DMS153 (cell line): ENCODE data around the gene SURF4.

ENCODE experiments used
- DNase-seq: peaks from one replicate; lab custom pipeline; 2025; lab: John Stamatoyannopoulos, UW

SURF4 gene

DNA sequence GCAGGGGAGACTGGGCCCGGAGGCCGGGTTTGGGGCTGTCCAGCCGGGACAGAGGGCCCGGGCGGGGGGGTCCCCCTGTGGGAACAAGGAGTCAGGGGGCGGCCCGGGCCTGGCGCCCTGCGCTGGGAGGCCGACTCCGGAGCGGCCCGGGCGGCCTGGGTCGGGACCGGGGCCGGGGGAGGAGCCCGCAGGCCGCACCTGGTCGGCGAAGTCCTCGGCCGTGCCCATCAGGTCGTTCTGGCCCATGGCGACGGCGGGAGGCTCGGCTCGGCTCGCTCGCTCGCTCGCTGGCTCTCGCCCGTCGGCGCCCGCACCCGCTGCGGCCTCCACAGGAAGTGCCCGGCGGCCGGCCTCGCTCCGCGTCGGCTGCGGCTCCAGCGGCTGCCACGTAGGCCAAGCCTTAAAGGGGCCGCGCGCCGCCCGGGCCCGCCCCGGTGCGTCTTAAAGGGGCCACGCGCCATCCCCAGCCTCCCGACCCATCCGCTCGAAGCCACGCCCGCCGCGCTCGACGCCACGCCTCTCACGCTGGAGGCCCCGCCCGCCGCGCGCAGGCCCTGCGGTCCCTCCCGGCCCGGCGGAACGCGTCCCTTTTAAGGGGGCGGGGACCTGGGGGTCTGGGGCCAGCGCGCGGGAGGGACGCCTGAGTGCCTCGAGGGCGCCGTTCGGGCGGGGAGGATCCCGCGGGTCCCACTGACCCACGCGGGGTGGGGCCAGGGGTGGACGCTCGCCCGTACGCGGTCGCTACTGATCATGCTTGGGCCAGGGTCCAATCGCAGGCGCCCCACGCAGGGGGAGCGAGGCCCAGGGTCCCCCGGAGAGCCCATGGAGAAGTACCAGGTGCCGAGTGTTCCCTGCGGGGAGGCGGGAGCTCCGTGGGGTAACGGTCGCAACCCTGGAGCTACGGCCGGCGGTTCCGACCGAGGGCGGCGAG is at the start of gene SURF4, which contains the start of gene STKLD1:
Gene SURF4, minus strand, starts transcription at position 337 of the 931 bp plus-strand sequence. Its CDS starts 91 bp downstream, at position 246.
Gene STKLD1, plus strand, starts transcription at position 643 of the 931 bp plus-strand sequence. Its CDS starts 108 bp downstream, at position 751.
- DNase-seq, result peak; percentile 92

- no peak for DNase-seq
Observed at GRCh38 chr9:133425049-133425632, 49.3 kb upstream of the SURF4 start.

DNA sequence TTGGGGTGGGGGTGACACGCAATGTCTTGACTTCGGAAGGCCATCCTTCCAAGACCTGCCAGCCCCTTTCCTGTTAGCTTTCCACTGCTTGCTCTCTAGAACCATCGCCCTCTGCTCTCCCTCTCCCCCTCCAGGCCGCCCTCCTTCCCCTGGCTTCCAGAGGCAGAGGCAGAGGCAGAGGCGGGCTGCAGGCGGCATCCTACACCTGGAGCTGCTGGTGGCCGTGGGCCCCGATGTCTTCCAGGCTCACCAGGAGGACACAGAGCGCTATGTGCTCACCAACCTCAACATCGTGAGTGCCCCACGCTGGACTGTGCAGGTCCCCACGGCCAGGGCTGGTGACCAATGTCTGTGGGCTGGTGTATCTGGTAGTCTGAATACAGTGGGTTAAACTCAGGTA is 48.3 kb upstream of the SURF4 start:
- DNase-seq, result no peak

DNA sequence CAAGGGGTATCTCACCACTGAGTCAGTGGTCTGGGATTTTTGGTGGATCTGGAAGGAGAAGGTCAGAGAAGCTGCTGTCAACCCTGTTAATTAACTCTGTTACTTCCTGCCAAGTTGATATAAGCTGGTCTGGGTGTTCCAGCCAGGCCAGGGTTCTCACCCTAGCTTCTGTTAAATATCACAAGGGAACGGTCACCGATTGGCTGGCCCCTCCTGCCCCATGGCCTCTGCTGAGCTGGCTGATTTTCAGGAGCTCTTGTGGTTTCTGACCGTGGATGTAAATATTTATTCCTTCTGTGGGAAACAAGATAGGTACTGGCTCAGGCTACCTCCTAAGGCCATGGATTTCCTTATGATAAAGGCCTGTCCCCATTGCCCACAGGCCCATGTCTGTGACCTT is 47.4 kb upstream of the SURF4 start:
- DNase-seq, result no peak

DNA sequence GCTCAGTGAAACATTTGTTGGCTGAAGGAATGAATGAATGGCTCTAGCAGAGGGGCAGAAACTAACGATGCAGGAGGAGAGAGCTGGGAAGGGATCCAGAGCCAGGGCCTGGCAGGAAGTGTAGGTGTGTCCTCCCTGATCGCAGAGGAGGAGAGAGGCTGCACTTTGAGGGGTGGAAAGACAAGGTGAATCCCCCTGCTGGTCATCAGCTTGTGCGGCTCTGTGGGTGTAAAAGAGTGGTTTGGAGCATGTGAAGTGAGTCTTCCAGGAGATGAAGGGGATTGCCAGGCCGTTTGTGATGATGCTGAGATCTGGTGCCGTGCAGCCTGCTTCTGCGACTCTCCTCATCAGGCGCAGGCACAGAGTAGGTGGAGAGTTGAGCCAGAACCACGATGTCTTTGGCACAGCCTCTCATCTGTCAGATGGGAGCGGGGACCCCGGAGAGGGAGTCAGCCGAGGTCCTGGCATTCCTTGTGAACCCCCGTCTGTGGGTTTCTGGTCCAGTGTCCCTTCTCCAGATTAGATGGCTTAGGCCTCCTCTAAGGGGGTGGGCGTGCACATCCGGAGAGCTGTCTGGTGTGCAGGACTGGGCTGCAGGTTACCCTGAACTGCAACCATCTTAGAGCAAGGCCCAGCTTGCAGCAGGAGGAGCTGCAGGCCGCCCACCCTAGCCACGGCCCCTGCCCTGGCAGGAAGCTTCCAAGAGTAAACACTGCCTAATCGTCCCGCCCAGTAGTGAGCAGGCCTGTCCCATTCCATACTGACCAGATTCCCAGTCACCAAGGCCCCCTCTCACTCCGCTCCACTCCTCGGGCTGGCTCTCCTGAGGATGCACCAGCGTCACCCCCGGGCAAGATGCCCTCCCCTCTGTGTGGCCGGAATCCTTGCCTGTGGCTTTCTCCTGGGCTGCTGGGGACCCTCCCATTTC is 46.0 kb upstream of the SURF4 start, which contains the start of gene ADAMTS13:
Gene ADAMTS13, plus strand, starts transcription at position 753 of the 928 bp plus-strand sequence. Its CDS starts 77 bp downstream, at position 830.
- DNase-seq, result no peak

DNA sequence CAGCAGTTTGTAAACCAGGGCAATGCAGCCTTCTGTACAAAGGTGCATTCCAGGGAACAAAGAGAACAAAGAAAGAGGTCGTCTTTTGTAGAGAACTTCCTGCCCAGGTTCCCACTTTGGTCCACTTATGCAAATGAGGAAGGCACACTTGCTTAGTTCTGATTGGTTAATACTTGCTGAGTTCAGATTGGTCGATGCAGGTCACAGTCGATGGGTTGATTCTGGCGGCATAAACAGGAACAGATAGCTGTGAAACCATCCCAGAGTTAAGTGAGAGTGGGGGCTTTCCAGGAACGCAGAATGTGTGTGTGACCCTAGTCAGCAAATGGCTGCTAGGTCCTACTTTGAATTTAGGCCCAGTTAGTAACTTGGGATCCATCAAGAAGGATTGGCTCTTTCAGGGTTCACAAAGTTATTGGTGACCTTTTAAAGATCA is 44.5 kb upstream of the SURF4 start:
- DNase-seq, result no peak

DNA sequence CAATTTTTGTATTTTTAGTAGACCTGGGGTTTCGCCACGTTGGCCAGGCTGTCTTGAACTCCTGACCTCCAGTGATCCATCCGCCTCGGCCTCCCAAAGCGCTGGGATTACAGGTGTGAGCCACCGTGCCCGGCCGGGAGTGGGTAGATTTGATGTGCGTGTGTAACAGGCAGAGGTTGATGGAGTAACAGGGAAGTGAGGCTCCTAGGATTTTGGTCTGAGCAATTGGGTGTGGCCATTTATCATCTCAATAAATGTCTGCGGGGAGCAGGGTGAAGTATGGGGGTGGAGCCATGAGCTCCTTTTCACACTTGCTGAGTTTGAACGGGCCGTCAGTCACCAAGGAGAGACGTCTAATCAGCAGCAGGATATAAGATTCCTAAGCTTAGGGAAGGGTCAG is 43.1 kb upstream of the SURF4 start:
- no peak for DNase-seq

DNA sequence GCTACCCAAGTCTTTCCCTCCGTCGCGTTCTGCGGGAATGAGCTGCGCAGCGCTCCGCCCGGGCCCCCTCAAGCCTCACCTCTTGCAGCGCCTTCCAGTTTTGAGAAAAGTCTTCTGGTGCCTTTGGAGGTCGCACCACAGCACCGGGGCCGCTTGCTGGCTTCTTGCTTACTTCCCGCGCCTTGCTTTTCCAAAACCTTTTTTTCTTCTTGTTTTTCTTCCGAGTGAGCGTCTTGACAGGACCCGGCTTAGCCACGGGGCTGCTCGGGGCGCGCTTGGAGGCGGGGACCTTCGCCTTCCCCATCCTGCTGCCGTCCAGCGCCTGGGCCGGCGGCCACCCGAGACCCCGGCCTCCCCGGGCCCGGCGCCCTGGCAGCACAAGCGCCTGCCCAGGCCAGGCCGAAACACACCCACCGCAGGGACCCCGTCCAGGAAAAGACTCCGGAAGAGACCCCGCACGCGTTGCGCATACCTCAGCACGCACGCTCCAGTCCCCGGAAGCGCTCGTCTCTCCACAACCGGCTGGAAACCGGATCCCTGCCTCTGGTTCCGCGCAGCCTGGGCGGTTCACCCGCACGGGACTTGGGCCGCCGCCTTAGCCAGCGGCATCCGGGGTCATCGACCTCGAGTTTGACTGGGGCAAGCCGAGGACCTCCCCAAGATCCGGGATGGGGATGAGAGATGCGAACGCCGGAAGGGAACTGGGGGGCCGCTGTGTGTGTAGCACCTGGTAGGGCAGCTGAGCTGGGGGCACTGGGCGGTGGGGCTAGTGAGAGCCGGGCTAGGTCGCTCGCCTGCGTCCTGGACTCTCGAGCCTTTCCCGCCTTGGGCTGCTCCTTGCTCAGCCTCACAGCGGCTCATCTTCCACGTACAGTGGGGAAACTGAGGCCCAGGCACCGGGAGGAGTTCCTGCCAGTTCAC is 41.9 kb upstream of the SURF4 start, which contains the start of gene REXO4:
Gene REXO4, minus strand, starts transcription at position 470 of the 921 bp plus-strand sequence. Its CDS starts 166 bp downstream, at position 304.
- DNase-seq, result peak; percentile 65

- DNase-seq, result no peak
Observed at GRCh38 chr9:133415170-133415569, 39.3 kb upstream of the SURF4 start.

DNA sequence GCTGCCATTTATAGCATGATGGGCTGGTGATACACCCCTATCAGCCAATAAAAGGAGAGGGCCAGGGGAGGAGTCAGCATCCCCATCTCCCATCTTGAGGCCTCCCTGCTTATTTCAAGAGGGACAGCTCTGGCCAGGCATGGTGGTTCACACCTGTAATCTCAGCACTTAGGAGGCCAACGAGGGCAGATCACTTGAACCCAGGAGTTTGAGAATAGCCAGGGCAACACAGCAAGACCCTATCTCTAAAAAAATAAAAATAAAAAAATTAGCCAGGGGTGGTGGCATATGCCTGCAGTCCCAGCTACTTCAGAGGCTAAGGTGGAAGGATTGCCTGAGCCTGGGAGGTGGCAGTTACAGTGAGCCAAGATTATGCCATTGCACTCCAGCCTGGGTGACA is 32.2 kb upstream of the SURF4 start:
- no peak for DNase-seq

GRCh38 chr9:133406480-133407307 is 30.8 kb upstream of the SURF4 start:
- peak; percentile 51 for DNase-seq

DNA sequence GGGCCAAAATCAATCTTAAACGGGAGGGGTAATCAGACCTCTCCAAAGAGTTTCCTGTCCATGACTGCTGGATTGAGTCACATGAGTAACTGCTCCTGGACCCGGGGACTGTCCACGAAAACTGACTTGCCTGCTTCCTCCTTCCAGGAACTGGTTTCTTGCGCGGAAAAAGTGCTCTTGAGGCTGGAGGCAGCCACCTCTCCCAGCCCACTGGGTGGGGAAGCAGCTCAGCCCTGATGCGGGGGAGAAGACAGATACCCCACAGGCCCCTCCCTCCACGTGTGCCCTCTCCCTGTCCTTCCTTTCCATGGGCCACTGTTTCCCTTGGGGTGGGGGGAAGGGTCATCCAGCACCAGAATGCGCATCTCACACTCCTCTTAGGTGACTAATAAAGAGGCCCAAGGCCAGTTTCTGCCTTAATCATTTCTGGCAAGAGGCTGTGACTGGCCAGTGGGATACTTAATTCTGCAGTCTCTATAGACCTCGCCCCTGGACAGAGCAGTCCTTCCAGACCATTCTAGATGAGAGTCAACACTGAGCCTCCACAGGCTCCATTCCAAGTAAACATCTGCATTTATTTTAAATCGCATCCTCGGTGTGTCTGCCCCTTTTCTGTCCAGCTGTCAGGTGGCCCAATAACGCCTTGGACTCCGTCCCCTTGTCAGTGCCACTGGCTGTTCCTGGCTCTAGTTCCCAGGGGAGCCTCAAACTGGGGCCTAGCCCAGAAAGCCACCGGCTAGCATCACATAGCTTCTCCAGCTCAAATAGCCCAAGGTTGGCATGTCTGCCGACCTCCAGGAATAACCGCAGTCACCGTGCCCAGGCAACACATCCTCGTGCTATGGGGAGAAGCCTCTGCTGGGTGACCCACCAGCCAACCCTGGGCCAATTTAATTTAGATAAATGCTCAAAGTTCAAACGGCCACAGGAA is 29.9 kb upstream of the SURF4 start:
- DNase-seq, result no peak

GRCh38 chr9:133404454-133405002 is 28.7 kb upstream of the SURF4 start:
- DNase-seq, result no peak

DNA sequence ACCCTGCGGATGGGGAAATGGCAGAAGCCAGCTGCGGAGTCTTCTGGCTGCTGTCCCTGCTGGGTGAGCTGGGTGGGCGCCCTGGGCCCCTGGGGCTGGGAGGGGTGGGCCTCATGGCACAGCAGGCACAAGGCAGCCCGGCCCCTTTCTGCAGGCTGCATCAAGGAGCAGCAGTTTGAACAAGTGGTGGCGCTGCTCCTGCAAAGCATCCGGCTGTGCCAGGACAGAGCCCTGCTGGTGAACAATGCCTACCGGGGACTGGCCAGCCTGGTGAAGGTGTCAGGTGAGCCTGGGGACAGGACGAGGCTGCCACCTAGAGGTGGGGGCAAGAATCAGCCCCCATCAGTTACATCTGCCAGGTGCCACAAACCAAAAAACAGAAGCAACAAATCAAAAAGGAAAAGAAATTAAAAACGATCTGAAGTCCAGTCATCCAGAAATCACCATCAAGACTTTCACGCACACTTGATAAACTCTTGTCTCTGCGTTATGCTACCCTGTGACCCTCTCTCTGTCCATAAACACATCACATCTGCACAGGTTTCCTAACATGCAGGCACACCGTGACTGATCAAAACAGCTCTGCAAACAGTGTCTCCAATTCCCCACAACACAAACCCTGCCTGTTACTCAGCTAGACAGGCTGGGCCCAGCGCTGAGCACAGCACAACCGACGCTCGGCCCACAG is 28.1 kb upstream of the SURF4 start:
- DNase-seq, result peak; percentile 78

- no peak for DNase-seq
Observed at GRCh38 chr9:133402689-133403088, 26.8 kb upstream of the SURF4 start.

DNA sequence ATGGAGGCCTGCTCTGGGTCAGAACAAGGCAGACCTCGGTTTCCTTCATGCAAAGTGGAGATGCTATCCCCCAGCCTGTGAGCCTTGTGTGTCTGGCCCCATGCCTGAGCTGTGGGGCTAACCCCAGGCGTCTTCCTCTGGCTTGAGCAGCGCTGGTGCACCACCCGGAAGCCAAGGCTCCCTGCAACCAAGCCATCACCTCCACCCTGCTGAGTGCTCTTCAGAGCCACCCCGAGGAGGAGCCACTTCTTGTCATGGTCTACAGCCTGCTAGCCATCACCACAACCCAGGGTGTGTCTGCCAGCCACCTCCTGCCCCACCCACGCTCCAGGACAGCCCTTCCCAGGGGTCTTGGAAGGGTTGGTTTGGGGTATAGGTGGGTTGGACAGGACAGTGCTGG is 25.7 kb upstream of the SURF4 start:
- no peak for DNase-seq

GRCh38 chr9:133400292-133400691 is 24.4 kb upstream of the SURF4 start:
- no peak for DNase-seq

GRCh38 chr9:133397895-133398294 is 22.0 kb upstream of the SURF4 start:
- DNase-seq, result no peak
